HepG2 (cell line): ENCODE results near the gene ITGB7. TPM values are rescaled to one million over a fixed set of nuclear protein-coding genes. Genes with fewer than 3 reads are reported as not detected.

ENCODE experiments used
- ATAC-seq: fragments of 200-7000 bp; cut with Tn5 transposase; 3 replicates; pipeline ENCODE4 v1.9.1; 2020; ENCODE audit warnings: mild to moderate bottlenecking, moderate library complexity
- BruUV-seq: library from RNA; stranded (reverse); fragments of 400-500 nt; replicated peaks from 2 replicates; lab custom pipeline; 2021; lab: Mats Ljungman, UMichigan
- CTCF ChIA-PET: fragments of 300-600 bp; formaldehyde crosslinking; extraction: SDS; loops from one replicate; lab custom pipeline; 2021; ENCODE audit warnings: low total read pairs, inconsistent platforms, low intra/inter-chr PET ratio; lab: Yijun Ruan, JAX
- POLR2A ChIA-PET: fragments of 350-600 bp; sonication (Branson Sonifier 250); formaldehyde crosslinking; loops from one replicate; lab custom pipeline; 2020; ENCODE audit warnings: antibody characterized with exemption, inconsistent platforms; lab: Yijun Ruan, JAX
- DNase-seq: peaks from one replicate; pipeline ENCODE4 v3.0.0-alpha.2; 2015; ENCODE audit warnings: low spot score
- FAIRE-seq: peaks from 3 replicates; lab custom pipeline; 2011; peaks lifted over from hg19 to GRCh38; lab: Jason Lieb, UNC
- H2AFZ ChIP-seq: one replicate; pipeline ENCODE4 v1.6.1; 2011; ENCODE audit warnings: low read length, inconsistent platforms
- H3K27ac ChIP-seq: fragments of 300-600 bp; 3 replicates; pipeline ENCODE4 v1.8.0; 2011; ENCODE audit warnings: mixed run types, mild to moderate bottlenecking, mixed read lengths, low read length, inconsistent platforms; ENCODE audit not compliant: insufficient read depth; ENCODE audit errors: extremely low read length
- H3K27me3 ChIP-seq, 2 experiments: fragments of 200-600 bp in 1 of 2; 2 replicates in 1 of 2; 3 replicates in 1 of 2; pipeline versions ENCODE4 v1.6.0 to v1.8.0; 2011; ENCODE audit warnings: low read length in 2 of 2, mild to moderate bottlenecking in 2 of 2, moderate library complexity in 2 of 2, inconsistent platforms in 1 of 2; ENCODE audit not compliant: insufficient read depth in 2 of 2, control insufficient read depth in 1 of 2
- H3K36me3 ChIP-seq, 2 experiments: fragments of 200-600 bp in 1 of 2; replicated peaks in 1 of 2; 2 replicates in 1 of 2; 3 replicates in 1 of 2; pipeline versions ENCODE4 v1.5.1 to v1.8.0; 2011; ENCODE audit warnings: low read length in 2 of 2, inconsistent platforms in 1 of 2; ENCODE audit not compliant: insufficient read depth in 2 of 2, control insufficient read depth in 1 of 2
- H3K4me1 ChIP-seq: 2 replicates; pipeline ENCODE4 v1.5.1; 2012; ENCODE audit warnings: low read length, inconsistent platforms; ENCODE audit not compliant: insufficient read depth
- H3K4me2 ChIP-seq: 2 replicates; pipeline ENCODE4 v1.6.0; 2011; ENCODE audit warnings: low read depth, low read length, inconsistent platforms
- H3K4me3 ChIP-seq, 3 experiments: fragments of 200-600 bp in 1 of 3; sonication (generic), shearing (Covaris generic) in 1 of 3; replicated peaks in 1 of 3; 2 replicates each; pipeline ENCODE4 v1.5.1; 2011 to 2016; ENCODE audit warnings: low read length in 3 of 3, inconsistent platforms in 2 of 3, low read depth in 2 of 3, mild to moderate bottlenecking in 2 of 3, control low read depth in 1 of 3, mixed read lengths in 1 of 3; ENCODE audit not compliant: insufficient read depth in 1 of 3
- H3K79me2 ChIP-seq: one replicate; pipeline ENCODE4 v1.6.1; 2011; ENCODE audit warnings: low read length, inconsistent platforms; ENCODE audit not compliant: insufficient read depth
- H3K9ac ChIP-seq: 2 replicates; pipeline ENCODE4 v1.6.0; 2011; ENCODE audit warnings: mild to moderate bottlenecking, low read depth, low read length, inconsistent platforms; ENCODE audit not compliant: insufficient read depth
- H3K9me3 ChIP-seq: 2 replicates; pipeline ENCODE4 v1.5.1; 2012; ENCODE audit warnings: mild to moderate bottlenecking, low read length
- H4K20me1 ChIP-seq: 2 replicates; pipeline ENCODE4 v1.6.0; 2011; ENCODE audit warnings: inconsistent platforms, mild to moderate bottlenecking, low read length, moderate library complexity; ENCODE audit not compliant: insufficient read depth
- ARID4A ChIP-seq: sonication (generic); formaldehyde crosslinking; IDR thresholded peaks from 2 replicates; pipeline ENCODE4 v1.5.0; 2020; ENCODE audit warnings: mild to moderate bottlenecking, missing genetic modification reagents, borderline replicate concordance
- FOXP4 ChIP-seq: sonication (generic); formaldehyde crosslinking; IDR thresholded peaks from 2 replicates; pipeline ENCODE4 v1.4.0; 2020; ENCODE audit warnings: missing genetic modification reagents
- HNF1A ChIP-seq, 2 experiments: sonication (generic) in 1 of 2; formaldehyde crosslinking in 1 of 2; IDR thresholded peaks; 2 replicates each; pipeline versions ENCODE4 v1.4.0 to v1.6.1; 2016 to 2020; ENCODE audit warnings: borderline replicate concordance in 1 of 2, low read depth in 1 of 2, mild to moderate bottlenecking in 1 of 2, missing genetic modification reagents in 1 of 2
- IKZF5 ChIP-seq: IDR thresholded peaks from 2 replicates; pipeline ENCODE4 v1.6.1; 2018; ENCODE audit warnings: missing genetic modification reagents, mild to moderate bottlenecking, missing compliant biosample characterization
- NFE2 ChIP-seq: sonication (generic); formaldehyde crosslinking; IDR thresholded peaks from 2 replicates; pipeline ENCODE4 v1.4.0; 2020; ENCODE audit warnings: missing genetic modification reagents
- NFKB2 ChIP-seq: sonication (generic); formaldehyde crosslinking; IDR thresholded peaks from 2 replicates; pipeline ENCODE4 v1.4.0; 2020; ENCODE audit warnings: missing genetic modification reagents, borderline replicate concordance
- SP1 ChIP-seq, 2 experiments: fragments of 450-650 bp in 1 of 2; sonication (generic) in 1 of 2; formaldehyde crosslinking in 1 of 2; IDR thresholded peaks; 2 replicates each; pipeline versions ENCODE4 v1.4.0 to v1.6.1; 2016 to 2020; ENCODE audit warnings: missing genetic modification reagents in 1 of 2
- ZNF644 ChIP-seq: IDR thresholded peaks from 2 replicates; pipeline ENCODE4 v1.6.1; 2016; ENCODE audit warnings: low read depth
- ZSCAN5A ChIP-seq: sonication (generic); formaldehyde crosslinking; IDR thresholded peaks from 2 replicates; pipeline ENCODE4 v1.8.0; 2022; ENCODE audit warnings: mild to moderate bottlenecking, missing genetic modification reagents, borderline replicate concordance
- WGBS: methylation state at CpG from one replicate; pipeline ENCODE4 v1.1.6; 2017; ENCODE audit warnings: low lambda C conversion rate; 5-methylcytosine and 5-hydroxymethylcytosine counted together
- in situ Hi-C: cut with HindIII; loops from 2 replicates; pipeline ENCODE4 v1.10.0; 2017; ENCODE audit warnings: low pct_unique_long_range_greater_than_20kb; ENCODE audit not compliant: extremely low pct_ligation_motif_present
- intact Hi-C: fragments of 100-400 bp; cut with micrococcal nuclease; formaldehyde crosslinking; loops from one replicate; pipeline ENCODE4 v1.10.0; 2022; ENCODE audit not compliant: unreplicated experiment
- polyA plus RNA-seq, 8 experiments: library from polyadenylated mRNA; depleted of rRNA in 3 of 8; stranded (reverse) in 7 of 8; unstranded in 1 of 8; fragments of >200 nt; fragmentation: Illumina TruSeq in 4 of 8; extraction: Trizol in 4 of 8; gene quantifications; 2 replicates each; pipeline versions ENCODE4 v1.2.1 to v1.2.3, GENCODE V29; 2011 to 2016; ENCODE audit warnings: low read depth in 4 of 8, missing spikeins in 1 of 8, mixed read lengths in 1 of 8; ENCODE audit not compliant: insufficient read depth in 1 of 8
- total RNA-seq, 5 experiments: library from RNA; depleted of rRNA; stranded (reverse); fragments of >200 nt; fragmentation: Illumina TruSeq; extraction: Trizol; gene quantifications; 2 replicates each; pipeline ENCODE4 v1.2.3, GENCODE V29; 2016; ENCODE audit warnings: low read depth in 1 of 5

ITGB7 gene
- total and polyA plus RNA-seq, 2 of the 13 experiments (the other 11 are each of a cell fraction or from before 2014, with no cell fraction given), result 0.16 to 0.18 TPM

GRCh38 chr12:53236443-53237111, 29.5 kb upstream of the ITGB7 start:
- no TSS peak for BruUV-seq
- ChIA-PET CTCF (no interaction called here), POLR2A (no interaction called here)
- in situ Hi-C loops, result no loop called here
- no peak overlapping the region for H3K4me3 ChIP-seq
- no peak overlapping the region for H2AFZ ChIP-seq
- intact Hi-C loops, result no loop called here
- no peak for DNase-seq
- H3K27ac ChIP-seq, result no peak overlapping the region
- no peak overlapping the region for H3K9ac ChIP-seq
- peaks cover 31% of the 10 kb centered on the region for H3K4me1 ChIP-seq
- H3K79me2 ChIP-seq, result no peaks in the 10 kb centered on the region
- peaks cover 11 to 50% of the 10 kb centered on the region in 2 experiments; a peak in 3 of 5 replicates for H3K27me3 ChIP-seq
- no peak for FAIRE-seq
- ATAC-seq, result no peak
- no peaks in the 10 kb centered on the region for H3K9me3 ChIP-seq
- WGBS, result 8% methylated on average over 1 of the region's 1 CpG
- no peak overlapping the region for H3K4me2 ChIP-seq
- no peaks in the 10 kb centered on the region for H4K20me1 ChIP-seq
- no peaks in the 10 kb centered on the region for H3K36me3 ChIP-seq
- TF ChIP-seq ZSCAN5A (CRISPR knock-in tag), result no peak
- TF ChIP-seq NFKB2, result no peak
- no peak for TF ChIP-seq NFE2 (CRISPR knock-in tag)
- TF ChIP-seq ZNF644 (CRISPR knock-in tag), result no peak
- TF ChIP-seq ARID4A, result no peak
- no peak for TF ChIP-seq SP1 (IDR thresholded peaks at IDR 0.05)
- TF ChIP-seq SP1 (CRISPR knock-in tag; IDR thresholded peaks at IDR 0.05), result no peak
- TF ChIP-seq FOXP4 (CRISPR knock-in tag), result no peak
- TF ChIP-seq HNF1A (IDR thresholded peaks at IDR 0.05; ENCODE audit: low read depth), result no peak
- TF ChIP-seq HNF1A (CRISPR knock-in tag; IDR thresholded peaks at IDR 0.05; ENCODE audit: borderline replicate concordance), result no peak
- no peak for TF ChIP-seq IKZF5 (CRISPR knock-in tag)
